Adrenal gland (tissue), 5 donors: ENCODE data around the gene IL10.

Source experiments
- POLR2A ChIP-seq, 2 donors: fragments of 450-650 bp; IDR thresholded peaks; one replicate each; pipeline ENCODE4 v1.6.1; 2017; ENCODE audit warnings: antibody characterized with exemption in 2 of 2, mild to moderate bottlenecking in 2 of 2, moderate library complexity in 1 of 2
- TF ChIP-seq, protein P1 (sequence below), 6 experiments: fragments of 450-650 bp in 4 of 6; fragments of 200-600 bp in 2 of 6; sonication (generic) in 1 of 6; IDR thresholded peaks; 1 replicate in 5 of 6; 2 replicates in 1 of 6; pipeline versions ENCODE4 v1.5.1 to v1.8.0; 2016 to 2021; ENCODE audit warnings: antibody characterized with exemption in 6 of 6, mild to moderate bottlenecking in 2 of 6, moderate library complexity in 1 of 6
- donor health status: DM: no; HTN: no; CAD: no.

DNA sequence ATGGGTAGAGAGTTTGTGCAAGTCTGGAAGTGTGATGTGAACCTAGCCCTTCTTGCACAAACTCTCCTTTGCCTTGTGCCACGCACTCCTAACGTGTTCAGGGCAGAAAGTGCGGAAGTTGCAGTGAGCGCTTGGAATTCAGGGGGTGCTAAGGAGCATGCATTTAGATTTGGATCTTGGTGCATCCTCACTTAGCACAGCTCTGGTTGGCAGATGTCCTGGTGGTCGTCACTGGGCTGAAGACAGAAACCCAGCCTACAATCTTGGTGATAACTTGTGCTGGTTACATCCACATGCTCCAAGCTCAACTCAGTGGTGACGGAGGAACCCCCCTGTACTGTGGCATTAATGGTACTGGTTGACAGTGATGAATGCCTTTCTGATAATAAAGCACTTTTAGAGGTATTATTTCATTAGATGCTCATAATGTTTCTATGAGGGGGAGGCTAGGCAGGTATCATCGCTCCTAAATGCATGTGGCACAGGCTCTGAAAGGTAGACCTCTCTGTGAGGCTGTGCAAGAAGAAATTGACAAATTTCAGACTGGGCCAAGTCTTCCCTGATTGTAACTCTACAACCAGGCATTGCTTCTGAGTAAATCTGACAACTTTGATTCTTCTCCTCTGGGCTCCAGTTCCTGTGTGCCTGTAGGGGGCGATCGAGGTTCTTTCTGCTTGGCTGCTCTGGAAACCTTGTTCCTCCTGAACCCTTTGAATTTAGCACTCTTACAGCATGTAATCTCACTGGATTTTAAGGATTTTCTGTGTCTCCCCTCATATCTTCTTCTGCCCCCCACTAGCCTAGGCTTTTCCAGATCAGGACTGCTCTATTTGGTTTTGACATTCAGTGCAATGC is 47.0 kb downstream of the IL10 start:
- TF ChIP-seq, protein P1, sequence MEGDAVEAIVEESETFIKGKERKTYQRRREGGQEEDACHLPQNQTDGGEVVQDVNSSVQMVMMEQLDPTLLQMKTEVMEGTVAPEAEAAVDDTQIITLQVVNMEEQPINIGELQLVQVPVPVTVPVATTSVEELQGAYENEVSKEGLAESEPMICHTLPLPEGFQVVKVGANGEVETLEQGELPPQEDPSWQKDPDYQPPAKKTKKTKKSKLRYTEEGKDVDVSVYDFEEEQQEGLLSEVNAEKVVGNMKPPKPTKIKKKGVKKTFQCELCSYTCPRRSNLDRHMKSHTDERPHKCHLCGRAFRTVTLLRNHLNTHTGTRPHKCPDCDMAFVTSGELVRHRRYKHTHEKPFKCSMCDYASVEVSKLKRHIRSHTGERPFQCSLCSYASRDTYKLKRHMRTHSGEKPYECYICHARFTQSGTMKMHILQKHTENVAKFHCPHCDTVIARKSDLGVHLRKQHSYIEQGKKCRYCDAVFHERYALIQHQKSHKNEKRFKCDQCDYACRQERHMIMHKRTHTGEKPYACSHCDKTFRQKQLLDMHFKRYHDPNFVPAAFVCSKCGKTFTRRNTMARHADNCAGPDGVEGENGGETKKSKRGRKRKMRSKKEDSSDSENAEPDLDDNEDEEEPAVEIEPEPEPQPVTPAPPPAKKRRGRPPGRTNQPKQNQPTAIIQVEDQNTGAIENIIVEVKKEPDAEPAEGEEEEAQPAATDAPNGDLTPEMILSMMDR (IDR thresholded peaks at IDR 0.05) = peak; percentile 39 to 52 (median 46)
- TF ChIP-seq POLR2A (IDR thresholded peaks at IDR 0.05) = no peak
